Measurements from ENCODE around the gene TBCEL. TPM values are rescaled to one million over a fixed set of nuclear protein-coding genes. Genes with fewer than 3 reads are reported as not detected.

The TBCEL gene
- polyA plus RNA-seq, 1 donor (not counting 4 experiments of a cell fraction or from before 2014, with no cell fraction given) = 15.1 TPM

DNA sequence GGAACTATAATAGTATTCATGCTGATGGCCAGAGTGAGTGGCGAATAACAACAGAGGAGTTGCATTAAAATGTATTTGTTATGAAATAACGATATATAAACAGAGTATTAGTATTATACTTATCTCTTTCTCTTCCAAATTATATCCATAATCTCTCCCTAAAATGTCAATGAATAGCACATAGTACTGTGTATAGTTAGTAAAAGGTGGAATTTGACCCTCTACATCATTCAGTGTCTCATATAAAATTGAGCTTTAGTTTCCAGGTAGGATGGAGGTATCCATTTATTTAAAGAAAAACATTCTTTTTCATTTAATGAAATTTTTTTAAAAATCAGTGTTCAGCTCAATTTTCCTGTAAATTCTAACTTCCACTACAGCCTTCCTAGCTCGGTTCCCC lies 42.7 kb downstream of the TBCEL start:
- dilution Hi-C loops (cut with MboI; ENCODE audit: extremely low pct_ligation_motif_present, low sequenced_read_pairs) = no loop called here
- no peak for FAIRE-seq
- Histone ChIP-seq H3K9ac (ENCODE audit: control insufficient read depth, extremely low read depth, insufficient read depth, low read length) (no peak overlapping the region), H3K27ac (ENCODE audit: control insufficient read depth, insufficient read depth, low read length) (no peak overlapping the region), H2AFZ (ENCODE audit: control insufficient read depth, low read length) (no peak overlapping the region), H3K9me3 (ENCODE audit: control insufficient read depth, low read depth, low read length) (no peaks in the 10 kb centered on the region), H3K36me3 (ENCODE audit: control insufficient read depth in 2 of 2, extremely low read depth in 1 of 2, insufficient read depth in 2 of 2, low read length in 2 of 2) (peaks cover 3 to 8% of the 10 kb centered on the region in 2 experiments), H4K20me1 (ENCODE audit: control insufficient read depth, extremely low read depth, insufficient read depth, low read length) (no peaks in the 10 kb centered on the region), H3K4me2 (ENCODE audit: control insufficient read depth, extremely low read depth, insufficient read depth, low read depth, low read length) (no peak overlapping the region), H3K9me1 (ENCODE audit: control insufficient read depth, extremely low read depth, insufficient read depth, low read length) (no peaks in the 10 kb centered on the region), H3K79me2 (ENCODE audit: control insufficient read depth, insufficient read depth, low read length) (no peaks in the 10 kb centered on the region), H3K4me3 (ENCODE audit: control insufficient read depth in 2 of 3, extremely low read depth in 1 of 3, insufficient read depth in 2 of 3, low read depth in 1 of 3, low read length in 3 of 3) (no peak overlapping the region), H3K27me3 (ENCODE audit: control insufficient read depth, extremely low read depth, insufficient read depth, low read length) (no peaks in the 10 kb centered on the region), H3K4me1 (ENCODE audit: control insufficient read depth, extremely low read depth, insufficient read depth, low read length) (no peaks in the 10 kb centered on the region)
- DNase-seq (ENCODE audit: low read depth, low spot score) = no peak
- TF ChIP-seq, protein P1, sequence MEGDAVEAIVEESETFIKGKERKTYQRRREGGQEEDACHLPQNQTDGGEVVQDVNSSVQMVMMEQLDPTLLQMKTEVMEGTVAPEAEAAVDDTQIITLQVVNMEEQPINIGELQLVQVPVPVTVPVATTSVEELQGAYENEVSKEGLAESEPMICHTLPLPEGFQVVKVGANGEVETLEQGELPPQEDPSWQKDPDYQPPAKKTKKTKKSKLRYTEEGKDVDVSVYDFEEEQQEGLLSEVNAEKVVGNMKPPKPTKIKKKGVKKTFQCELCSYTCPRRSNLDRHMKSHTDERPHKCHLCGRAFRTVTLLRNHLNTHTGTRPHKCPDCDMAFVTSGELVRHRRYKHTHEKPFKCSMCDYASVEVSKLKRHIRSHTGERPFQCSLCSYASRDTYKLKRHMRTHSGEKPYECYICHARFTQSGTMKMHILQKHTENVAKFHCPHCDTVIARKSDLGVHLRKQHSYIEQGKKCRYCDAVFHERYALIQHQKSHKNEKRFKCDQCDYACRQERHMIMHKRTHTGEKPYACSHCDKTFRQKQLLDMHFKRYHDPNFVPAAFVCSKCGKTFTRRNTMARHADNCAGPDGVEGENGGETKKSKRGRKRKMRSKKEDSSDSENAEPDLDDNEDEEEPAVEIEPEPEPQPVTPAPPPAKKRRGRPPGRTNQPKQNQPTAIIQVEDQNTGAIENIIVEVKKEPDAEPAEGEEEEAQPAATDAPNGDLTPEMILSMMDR (optimal IDR thresholded peaks at IDR 0.05 in 1 of 3, IDR thresholded peaks at IDR 0.05 in 1 of 3, conservative IDR thresholded peaks at IDR 0.05 in 1 of 3; ENCODE audit: extremely low read depth in 1 of 3, insufficient read depth in 2 of 3, low read length in 3 of 3) = no peak
- TF ChIP-seq EZH2 (IDR thresholded peaks at IDR 0.05; ENCODE audit: low read length) = no peak

- no peak overlapping the region for H3K4me2 ChIP-seq (ENCODE audit: control insufficient read depth, extremely low read depth, insufficient read depth, low read depth, low read length)
- peaks cover 6 to 9% of the 10 kb centered on the region in 2 experiments for H3K36me3 ChIP-seq (ENCODE audit: control insufficient read depth in 2 of 2, extremely low read depth in 1 of 2, insufficient read depth in 2 of 2, low read length in 2 of 2)
- no peak overlapping the region for H3K27ac ChIP-seq (ENCODE audit: control insufficient read depth, insufficient read depth, low read length)
- dilution Hi-C loops (cut with MboI; ENCODE audit: extremely low pct_ligation_motif_present, low sequenced_read_pairs) = no loop called here
- no peaks in the 10 kb centered on the region for H3K9me3 ChIP-seq (ENCODE audit: control insufficient read depth, low read depth, low read length)
- H3K4me3 ChIP-seq (ENCODE audit: control insufficient read depth in 2 of 3, extremely low read depth in 1 of 3, insufficient read depth in 2 of 3, low read depth in 1 of 3, low read length in 3 of 3) = no peak overlapping the region
- H3K27me3 ChIP-seq (ENCODE audit: control insufficient read depth, extremely low read depth, insufficient read depth, low read length) = no peaks in the 10 kb centered on the region
- no peaks in the 10 kb centered on the region for H3K4me1 ChIP-seq (ENCODE audit: control insufficient read depth, extremely low read depth, insufficient read depth, low read length)
- H2AFZ ChIP-seq (ENCODE audit: control insufficient read depth, low read length) = no peak overlapping the region
- H3K79me2 ChIP-seq (ENCODE audit: control insufficient read depth, insufficient read depth, low read length) = no peaks in the 10 kb centered on the region
- H4K20me1 ChIP-seq (ENCODE audit: control insufficient read depth, extremely low read depth, insufficient read depth, low read length) = no peaks in the 10 kb centered on the region
- no peak overlapping the region for H3K9ac ChIP-seq (ENCODE audit: control insufficient read depth, extremely low read depth, insufficient read depth, low read length)
- FAIRE-seq = no peak
- H3K9me1 ChIP-seq (ENCODE audit: control insufficient read depth, extremely low read depth, insufficient read depth, low read length) = no peaks in the 10 kb centered on the region
- no peak for DNase-seq (ENCODE audit: low read depth, low spot score)
- TF ChIP-seq, protein P1 (optimal IDR thresholded peaks at IDR 0.05 in 1 of 3, IDR thresholded peaks at IDR 0.05 in 1 of 3, conservative IDR thresholded peaks at IDR 0.05 in 1 of 3; ENCODE audit: extremely low read depth in 1 of 3, insufficient read depth in 2 of 3, low read length in 3 of 3) = no peak
- TF ChIP-seq EZH2 (IDR thresholded peaks at IDR 0.05; ENCODE audit: low read length) = no peak
Measured at GRCh38 chr11:121067026-121067425, 43.1 kb downstream of the TBCEL start.

Data from keratinocyte (primary cell).